Measurements from ENCODE around the gene ANXA2. TPM values are rescaled to one million over a fixed set of nuclear protein-coding genes. Genes with fewer than 3 reads are reported as not detected.

ANXA2 gene
- total and polyA plus RNA-seq, 4 donors = 62.7 to 138 (median 107) TPM

DNA sequence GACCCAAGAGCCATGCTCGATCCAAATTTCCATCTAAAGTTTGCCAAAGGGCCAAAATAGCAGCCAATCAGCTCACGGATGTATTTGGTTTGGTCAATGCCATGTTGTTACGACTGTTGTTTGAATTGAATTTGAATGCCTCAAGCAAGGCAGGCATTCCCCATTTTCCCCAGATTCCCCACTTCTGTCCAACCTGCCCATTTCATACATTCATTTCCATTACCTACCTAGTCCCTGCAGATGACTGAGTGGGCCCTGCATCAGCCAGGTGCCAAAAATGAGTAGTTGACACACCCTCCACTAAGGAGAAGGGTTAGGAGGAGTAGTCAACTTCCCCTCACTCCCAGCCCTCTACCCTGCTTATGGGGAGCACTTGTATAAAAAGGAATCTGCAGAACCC is 51.7 kb downstream of the ANXA2 start:
- WGBS = 96% methylated on average over 3 of the region's 3 CpGs
- Histone ChIP-seq H3K27me3 (ENCODE audit: control insufficient read depth in 4 of 4, insufficient read depth in 4 of 4, low read length in 3 of 4) (no peaks in the 10 kb centered on the region), H3K9ac (ENCODE audit: low read depth in 1 of 2, low read length in 2 of 2) (no peak overlapping the region), H3K9me3 (ENCODE audit: control insufficient read depth in 4 of 4, low read length in 3 of 4) (no peaks in the 10 kb centered on the region), H3K4me3 (ENCODE audit: low read depth in 1 of 3, low read length in 3 of 3) (no peak overlapping the region), H3K4me1 (ENCODE audit: control insufficient read depth in 4 of 4, insufficient read depth in 4 of 4, low read length in 3 of 4) (no peaks in the 10 kb centered on the region), H3K27ac (ENCODE audit: low read depth in 1 of 2, low read length in 2 of 2) (no peak overlapping the region), H3K36me3 (ENCODE audit: control insufficient read depth in 4 of 4, insufficient read depth in 3 of 4, low read depth in 1 of 4, low read length in 3 of 4) (peaks cover 5 to 30% (median 22%) of the 10 kb centered on the region in 4 donors)
- DNase-seq (ENCODE audit: low spot score) = no peak
- TF ChIP-seq TAF1 (conservative IDR thresholded peaks at IDR 0.05) (no peak), NR2F2 (IDR thresholded peaks at IDR 0.05) (no peak), EGR1 (IDR thresholded peaks at IDR 0.05; ENCODE audit: low read depth in 2 of 2) (no peak), YY1 (IDR thresholded peaks at IDR 0.05) (no peak), REST (IDR thresholded peaks at IDR 0.05) (no peak), JUND (IDR thresholded peaks at IDR 0.05) (no peak)

DNA sequence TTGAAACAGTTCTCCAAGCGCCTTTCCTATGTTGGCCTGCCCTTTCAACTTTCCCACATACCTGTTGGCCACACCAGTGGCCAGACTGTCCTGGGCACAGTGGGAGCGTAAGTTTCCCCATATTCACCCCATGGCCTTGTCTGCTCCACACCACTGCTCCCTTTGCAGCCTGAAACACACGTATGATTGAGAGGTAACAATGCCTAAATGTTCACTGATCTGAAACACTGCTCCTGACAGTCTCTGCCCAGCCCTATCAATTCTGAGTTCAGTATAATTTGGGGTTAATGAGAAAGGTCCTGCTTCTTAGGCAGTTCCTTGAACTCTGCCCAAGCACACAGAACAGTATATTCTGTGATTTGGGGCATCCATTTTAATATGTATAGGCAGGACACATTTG is 52.2 kb downstream of the ANXA2 start:
- Histone ChIP-seq H3K4me3 (ENCODE audit: low read depth in 1 of 3, low read length in 3 of 3) (no peak overlapping the region), H3K27ac (ENCODE audit: low read depth in 1 of 2, low read length in 2 of 2) (no peak overlapping the region), H3K27me3 (ENCODE audit: control insufficient read depth in 4 of 4, insufficient read depth in 4 of 4, low read length in 3 of 4) (no peaks in the 10 kb centered on the region), H3K4me1 (ENCODE audit: control insufficient read depth in 4 of 4, insufficient read depth in 4 of 4, low read length in 3 of 4) (no peaks in the 10 kb centered on the region), H3K36me3 (ENCODE audit: control insufficient read depth in 4 of 4, insufficient read depth in 3 of 4, low read depth in 1 of 4, low read length in 3 of 4) (peaks cover 3 to 25% (median 18%) of the 10 kb centered on the region in 4 donors), H3K9ac (ENCODE audit: low read depth in 1 of 2, low read length in 2 of 2) (no peak overlapping the region), H3K9me3 (ENCODE audit: control insufficient read depth in 4 of 4, low read length in 3 of 4) (no peaks in the 10 kb centered on the region)
- no peak for DNase-seq (ENCODE audit: low spot score)
- WGBS = 94% methylated on average over 3 of the region's 3 CpGs
- no peak for TF ChIP-seq EGR1 (IDR thresholded peaks at IDR 0.05; ENCODE audit: low read depth in 2 of 2)
- TF ChIP-seq YY1 (IDR thresholded peaks at IDR 0.05) = no peak
- no peak for TF ChIP-seq SP1 (IDR thresholded peaks at IDR 0.05)
- no peak for TF ChIP-seq HNF4G (IDR thresholded peaks at IDR 0.05)
- no peak for TF ChIP-seq NR2F2 (IDR thresholded peaks at IDR 0.05)
- TF ChIP-seq MAX (IDR thresholded peaks at IDR 0.05) = no peak
- no peak for TF ChIP-seq RXRA (IDR thresholded peaks at IDR 0.05)
- no peak for TF ChIP-seq TAF1 (conservative IDR thresholded peaks at IDR 0.05)
- TF ChIP-seq FOXA1 (IDR thresholded peaks at IDR 0.05) = no peak
- no peak for TF ChIP-seq RAD21 (IDR thresholded peaks at IDR 0.05)
- no peak for TF ChIP-seq JUND (IDR thresholded peaks at IDR 0.05)
- no peak for TF ChIP-seq GABPA (IDR thresholded peaks at IDR 0.05 in 1 of 2, conservative IDR thresholded peaks at IDR 0.05 in 1 of 2)
- TF ChIP-seq CTCF (IDR thresholded peaks at IDR 0.05; ENCODE audit: low read depth, low read length, missing input control) = no peak
- no peak for TF ChIP-seq REST (IDR thresholded peaks at IDR 0.05)
- no peak for TF ChIP-seq FOXA2 (IDR thresholded peaks at IDR 0.05)
- no peak for TF ChIP-seq ATF3 (IDR thresholded peaks at IDR 0.05)

All from liver (tissue), 9 donors.